NCI-H2196 (cell line): ENCODE data around the gene C19orf73.
A peak's percentile ranks its signal among the peaks of the same experiment; 100 is the strongest.

ENCODE experiments used
- DNase-seq: peaks from one replicate; lab custom pipeline; 2025; ENCODE audit not compliant: unreplicated experiment; lab: John Stamatoyannopoulos, UW

Gene C19orf73, protein sequence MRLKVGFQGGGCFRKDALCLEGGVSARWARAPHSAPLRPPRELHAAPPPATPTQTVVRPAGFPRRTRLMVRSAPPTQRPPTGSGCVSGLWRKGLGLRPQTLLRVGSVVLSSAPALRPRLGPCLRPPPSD

GRCh38 chr19:49118565-49119410 lies at the start of gene C19orf73:
Gene C19orf73, minus strand, starts transcription at chr19:49119143. Its CDS starts 121 bp downstream, at chr19:49119022.
- peak; percentile 94 for DNase-seq

GRCh38 chr19:49168421-49168820 lies 49.5 kb upstream of the C19orf73 start:
- DNase-seq: no peak

GRCh38 chr19:49167857-49168409 lies 49.0 kb upstream of the C19orf73 start:
- no peak for DNase-seq

DNA sequence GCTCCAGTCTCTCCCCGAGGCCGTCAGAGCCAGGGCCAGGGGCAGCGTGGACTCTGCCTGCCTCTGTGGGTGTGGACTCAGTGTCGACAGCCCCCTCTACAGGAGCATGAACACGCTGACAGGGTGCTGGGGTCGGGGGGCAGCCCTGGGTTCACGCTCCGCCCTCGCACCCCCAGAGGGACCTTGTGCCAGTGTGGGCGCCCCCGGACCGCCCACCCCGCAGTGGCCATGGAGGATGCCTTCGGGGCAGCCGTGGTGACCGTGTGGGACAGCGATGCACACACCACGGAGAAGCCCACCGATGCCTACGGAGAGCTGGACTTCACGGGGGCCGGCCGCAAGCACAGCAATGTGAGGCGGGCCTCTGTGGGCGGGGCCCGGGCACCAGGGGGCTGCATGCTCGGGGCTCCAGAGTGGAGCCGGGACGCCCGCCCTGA lies 46.9 kb upstream of the C19orf73 start:
- no peak for DNase-seq

GRCh38 chr19:49165111-49165750 lies 46.3 kb upstream of the C19orf73 start:
- peak; percentile 29 for DNase-seq

GRCh38 chr19:49161987-49162386 lies 43.0 kb upstream of the C19orf73 start:
- peak; percentile 31 for DNase-seq

DNA sequence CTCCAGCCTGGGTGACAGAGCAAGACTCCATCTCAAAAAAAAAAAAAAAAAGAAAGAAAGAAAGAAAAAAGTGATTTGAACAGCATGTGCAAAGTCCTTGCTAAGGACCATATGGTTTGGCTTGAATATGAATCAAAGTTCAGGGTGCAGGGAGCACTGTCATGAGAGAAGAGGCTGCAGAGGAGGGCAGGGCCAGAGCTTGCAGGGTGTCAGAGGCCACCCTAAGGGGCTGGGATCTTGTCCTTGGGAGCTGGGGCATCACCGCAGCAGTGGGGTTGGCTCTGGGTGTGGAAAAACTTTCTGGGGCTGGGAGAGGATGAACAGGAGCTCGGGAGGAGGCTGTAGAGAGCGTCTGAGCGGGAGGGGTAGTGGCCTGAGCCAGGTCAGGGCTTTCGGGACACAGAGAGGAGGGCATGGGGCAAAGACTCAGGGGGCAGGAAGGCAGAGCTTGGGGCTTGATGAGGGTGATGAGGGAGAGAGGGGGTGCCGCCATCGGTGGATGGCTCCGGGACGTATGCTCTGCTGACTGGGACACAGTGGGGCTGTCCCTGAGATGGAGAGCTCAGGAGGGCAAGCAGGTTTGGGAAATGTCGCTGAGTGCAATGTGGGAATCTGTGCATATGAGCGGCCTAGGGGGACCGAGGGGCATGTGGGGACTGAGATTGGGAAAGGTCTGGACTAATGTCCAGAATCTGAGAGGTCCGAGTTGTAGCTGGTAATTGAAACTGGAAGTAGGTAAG lies 41.7 kb upstream of the C19orf73 start:
- DNase-seq: no peak

DNA sequence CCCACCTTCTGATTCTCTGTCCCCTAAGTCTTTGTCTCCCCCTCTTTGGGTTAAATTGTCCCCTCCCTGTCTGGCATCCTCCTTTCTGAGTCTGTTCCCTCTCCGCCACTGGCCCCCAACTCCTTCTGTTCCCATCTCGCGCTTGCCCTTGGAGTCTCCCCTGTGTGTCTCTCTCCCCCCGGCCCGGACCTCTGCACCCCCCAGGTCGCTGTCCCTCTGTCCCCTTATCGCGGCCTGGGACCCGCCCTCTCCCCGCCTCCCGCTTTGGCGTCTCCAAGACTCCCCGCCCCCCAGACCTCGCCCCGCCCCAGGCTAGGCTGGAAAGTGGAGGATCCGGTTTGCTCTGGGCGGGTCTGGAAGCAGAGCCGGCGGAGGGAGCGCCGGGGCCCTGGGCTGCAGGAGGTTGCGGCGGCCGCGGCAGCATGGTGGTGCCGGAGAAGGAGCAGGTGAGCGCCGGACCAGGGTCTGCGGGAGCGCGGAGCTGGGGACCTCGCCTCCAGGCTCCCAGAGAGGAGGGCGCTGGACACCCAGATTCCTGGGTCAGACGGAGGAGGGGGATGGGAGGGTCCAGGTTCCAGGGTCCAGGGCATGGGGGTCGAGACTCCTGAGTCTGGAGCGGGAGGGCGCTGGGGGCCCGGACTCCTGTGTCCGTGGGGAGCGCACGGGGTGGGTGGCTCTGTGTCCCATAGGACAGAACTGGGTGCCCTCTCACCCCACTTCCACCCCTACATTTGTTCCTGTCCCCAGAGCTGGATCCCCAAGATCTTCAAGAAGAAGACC lies 38.7 kb upstream of the C19orf73 start, which contains the start of gene TRPM4:
Gene TRPM4, plus strand, starts transcription at position 348 of the 780 bp plus-strand sequence. Its CDS starts 75 bp downstream, at position 423.
- peak; percentile 90 for DNase-seq

- no peak for DNase-seq
Observed at GRCh38 chr19:49155820-49156346, 36.9 kb upstream of the C19orf73 start.

- no peak for DNase-seq
Observed at GRCh38 chr19:49155005-49155819, 36.3 kb upstream of the C19orf73 start, which contains the start of gene HRC. Gene HRC, minus strand, starts transcription at chr19:49155396. Its CDS starts 159 bp downstream, at chr19:49155237.

GRCh38 chr19:49154279-49154678 lies 35.3 kb upstream of the C19orf73 start:
- no peak for DNase-seq

GRCh38 chr19:49153167-49153809 lies 34.3 kb upstream of the C19orf73 start:
- DNase-seq: no peak

- no peak for DNase-seq
Observed at GRCh38 chr19:49152119-49152550, 33.2 kb upstream of the C19orf73 start.

- DNase-seq: peak; percentile 98
Observed at GRCh38 chr19:49151267-49152118, 32.5 kb upstream of the C19orf73 start.

- DNase-seq: peak; percentile 51
Observed at GRCh38 chr19:49150944-49151243, 32.0 kb upstream of the C19orf73 start.

GRCh38 chr19:49150106-49150943 lies 31.4 kb upstream of the C19orf73 start:
- DNase-seq: peak; percentile 91

DNA sequence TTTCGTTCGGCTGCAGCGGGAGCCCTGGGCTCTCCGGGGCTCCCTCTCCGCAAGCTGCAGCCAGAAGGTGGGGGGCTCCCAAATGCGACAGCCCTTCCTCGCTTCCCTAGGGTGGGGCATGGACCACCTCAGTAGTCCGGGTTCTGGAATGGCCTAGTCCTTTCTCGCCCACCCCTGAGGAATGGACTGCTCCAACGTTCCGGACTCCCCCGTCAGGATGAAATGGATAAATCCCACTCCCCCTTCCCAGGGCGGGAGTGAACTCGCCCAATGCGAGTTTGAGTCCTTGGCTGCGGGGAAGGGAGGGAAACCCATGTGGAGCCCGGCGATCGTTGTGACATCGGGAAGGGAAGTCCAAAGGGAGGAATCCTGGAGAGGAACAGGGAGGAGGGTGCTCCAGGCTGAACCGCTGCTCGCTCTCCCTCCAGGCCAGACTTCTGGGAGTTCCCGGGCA lies 30.7 kb upstream of the C19orf73 start:
- DNase-seq: peak; percentile 79
